ENCODE results near the gene NEMP2.

Gene NEMP2

DNA sequence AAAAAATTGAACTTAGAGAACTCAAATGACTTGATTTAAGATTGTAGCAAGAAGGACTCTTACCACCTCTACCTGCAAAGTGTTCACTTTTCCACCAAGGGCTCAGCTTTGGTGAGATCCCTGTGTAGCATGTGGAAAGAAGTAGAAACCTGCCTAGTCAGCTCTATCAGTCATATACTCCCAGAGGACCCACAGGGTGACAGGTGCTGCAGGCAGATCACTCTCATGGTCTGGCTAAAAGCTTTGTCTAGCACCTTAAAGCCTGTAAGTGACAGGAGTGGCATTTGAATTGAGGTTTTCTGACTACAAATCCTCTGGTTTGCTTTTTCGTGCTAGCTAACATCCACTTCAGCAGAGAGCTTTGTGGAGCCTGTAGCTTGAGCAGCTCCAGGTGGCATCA lies 18.7 kb upstream of the NEMP2 start:
- TF ChIP-seq, protein P1, sequence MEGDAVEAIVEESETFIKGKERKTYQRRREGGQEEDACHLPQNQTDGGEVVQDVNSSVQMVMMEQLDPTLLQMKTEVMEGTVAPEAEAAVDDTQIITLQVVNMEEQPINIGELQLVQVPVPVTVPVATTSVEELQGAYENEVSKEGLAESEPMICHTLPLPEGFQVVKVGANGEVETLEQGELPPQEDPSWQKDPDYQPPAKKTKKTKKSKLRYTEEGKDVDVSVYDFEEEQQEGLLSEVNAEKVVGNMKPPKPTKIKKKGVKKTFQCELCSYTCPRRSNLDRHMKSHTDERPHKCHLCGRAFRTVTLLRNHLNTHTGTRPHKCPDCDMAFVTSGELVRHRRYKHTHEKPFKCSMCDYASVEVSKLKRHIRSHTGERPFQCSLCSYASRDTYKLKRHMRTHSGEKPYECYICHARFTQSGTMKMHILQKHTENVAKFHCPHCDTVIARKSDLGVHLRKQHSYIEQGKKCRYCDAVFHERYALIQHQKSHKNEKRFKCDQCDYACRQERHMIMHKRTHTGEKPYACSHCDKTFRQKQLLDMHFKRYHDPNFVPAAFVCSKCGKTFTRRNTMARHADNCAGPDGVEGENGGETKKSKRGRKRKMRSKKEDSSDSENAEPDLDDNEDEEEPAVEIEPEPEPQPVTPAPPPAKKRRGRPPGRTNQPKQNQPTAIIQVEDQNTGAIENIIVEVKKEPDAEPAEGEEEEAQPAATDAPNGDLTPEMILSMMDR (IDR thresholded peaks at IDR 0.05; ENCODE audit: borderline replicate concordance, insufficient read depth, low read depth, low read length), result no peak
- no peak overlapping the region for H3K4me3 ChIP-seq (ENCODE audit: low read depth, low read length)

DNA sequence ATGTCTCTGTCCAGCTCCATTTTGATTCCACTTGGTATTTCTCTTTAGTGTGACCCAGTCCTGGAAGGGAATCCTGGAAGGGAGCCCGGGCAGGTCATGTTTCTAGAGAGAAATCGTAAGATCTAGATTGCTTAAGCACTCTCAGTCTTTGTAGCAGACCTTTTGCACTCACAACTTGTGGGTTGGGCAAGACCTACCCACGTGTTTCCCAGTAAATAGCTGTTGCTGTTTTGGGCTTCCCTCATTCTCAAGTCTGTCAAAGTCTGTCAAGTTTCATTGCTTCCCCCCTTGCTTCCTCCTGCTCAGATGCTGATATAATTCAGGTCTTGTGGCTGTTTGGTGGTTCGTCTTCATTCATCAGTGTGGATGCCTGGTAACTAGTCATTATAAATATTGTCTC lies 17.4 kb upstream of the NEMP2 start:
- H3K4me3 ChIP-seq (ENCODE audit: low read depth, low read length), result no peak overlapping the region
- TF ChIP-seq, protein P1 (IDR thresholded peaks at IDR 0.05; ENCODE audit: borderline replicate concordance, insufficient read depth, low read depth, low read length), result no peak

DNA sequence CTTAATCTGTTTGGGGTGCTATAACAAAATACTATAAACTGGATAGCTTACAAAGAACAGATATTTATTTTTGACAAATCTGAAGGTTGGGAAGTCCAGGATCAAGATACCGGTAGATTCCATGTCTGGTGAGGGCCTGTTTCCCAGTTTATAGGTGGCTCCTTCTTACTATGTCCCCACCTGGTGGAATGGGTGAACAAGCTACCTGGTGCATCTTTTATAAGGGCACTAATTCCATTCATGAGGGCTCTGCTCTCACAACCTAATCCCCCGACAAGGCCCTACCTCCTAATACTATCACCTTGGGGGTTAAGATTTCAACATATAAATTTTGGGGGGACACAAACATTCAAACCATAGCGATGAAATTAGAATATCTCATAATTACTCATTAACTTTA lies 15.6 kb upstream of the NEMP2 start:
- TF ChIP-seq, protein P1 (IDR thresholded peaks at IDR 0.05; ENCODE audit: borderline replicate concordance, insufficient read depth, low read depth, low read length), result no peak
- no peak overlapping the region for H3K4me3 ChIP-seq (ENCODE audit: low read depth, low read length)

DNA sequence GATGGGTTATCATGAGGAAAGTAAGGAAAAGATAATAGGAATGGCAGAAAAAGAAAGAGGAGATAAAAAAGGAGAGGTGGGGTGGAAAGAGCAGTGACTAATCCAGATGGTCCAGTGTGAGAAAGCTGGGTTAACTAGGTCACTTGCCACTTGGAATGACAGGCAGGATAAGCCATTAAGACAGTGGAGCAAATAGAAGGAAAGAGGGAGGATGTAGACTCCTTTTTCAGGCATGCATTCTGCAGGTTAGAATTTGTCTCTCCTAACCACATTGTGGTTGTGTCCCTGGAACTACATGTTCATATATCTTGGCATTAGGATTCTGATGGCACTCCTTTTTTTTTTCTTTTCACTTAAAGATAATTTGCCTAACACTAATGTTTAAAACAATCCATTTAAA lies 13.4 kb upstream of the NEMP2 start:
- TF ChIP-seq, protein P1 (IDR thresholded peaks at IDR 0.05; ENCODE audit: borderline replicate concordance, insufficient read depth, low read depth, low read length), result no peak
- no peak overlapping the region for H3K4me3 ChIP-seq (ENCODE audit: low read depth, low read length)

DNA sequence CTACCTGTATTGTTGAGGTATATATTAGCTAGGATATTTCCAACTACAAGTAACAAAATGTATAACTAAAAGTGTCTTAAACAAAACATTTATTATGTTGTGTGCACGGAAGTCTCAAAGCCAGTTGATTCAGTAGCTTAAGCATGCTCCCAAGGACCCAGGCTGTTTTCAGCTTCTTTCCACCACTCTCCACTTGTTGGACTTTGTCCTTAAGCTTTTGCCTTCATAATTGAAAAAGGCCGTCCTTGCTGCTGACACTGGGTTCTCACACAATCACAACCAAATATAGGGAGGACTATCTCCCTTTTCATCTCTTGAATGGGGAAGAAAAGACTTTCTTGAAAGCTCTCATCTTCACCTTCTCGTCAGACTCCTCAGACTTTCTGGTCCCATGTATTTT lies 12.2 kb upstream of the NEMP2 start:
- TF ChIP-seq, protein P1 (IDR thresholded peaks at IDR 0.05; ENCODE audit: borderline replicate concordance, insufficient read depth, low read depth, low read length), result no peak
- no peak overlapping the region for H3K4me3 ChIP-seq (ENCODE audit: low read depth, low read length)

DNA sequence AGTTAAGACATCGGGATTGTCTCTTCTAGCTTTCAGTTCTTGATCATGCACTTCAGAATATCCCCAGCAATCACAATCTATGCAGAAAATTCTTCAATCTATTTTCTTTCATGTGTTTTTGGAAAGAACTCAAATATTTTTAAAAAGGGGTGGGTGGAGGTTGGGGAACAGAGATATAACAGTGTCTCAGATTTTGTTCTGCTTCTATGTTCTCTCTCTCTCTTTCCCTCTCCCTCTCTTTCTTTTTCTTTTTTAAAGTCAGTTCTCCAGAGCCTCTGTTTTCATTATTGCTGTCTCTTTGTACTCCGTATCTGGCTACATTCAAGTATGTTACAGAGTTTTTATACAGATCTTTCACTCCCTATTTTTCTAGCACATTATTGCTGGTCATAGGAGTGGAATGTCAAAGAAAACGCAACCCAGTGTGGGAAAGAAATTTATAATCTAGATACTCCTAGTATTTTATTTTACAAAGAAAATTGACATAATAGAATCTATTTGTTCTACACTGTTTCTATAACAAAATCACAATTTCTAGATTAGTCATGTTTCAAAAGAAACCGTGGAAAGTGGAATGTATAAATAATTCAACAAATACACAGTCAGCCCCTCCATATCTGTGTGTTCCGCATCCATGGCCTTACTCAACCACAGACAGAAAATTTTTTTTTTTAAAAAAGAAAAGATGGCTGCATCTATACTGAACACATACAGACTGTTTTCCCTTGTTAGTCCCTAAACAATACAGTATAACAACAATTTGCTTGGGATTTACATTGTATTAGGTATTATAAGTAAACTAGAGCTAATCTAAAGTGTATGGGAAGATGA lies 11.2 kb upstream of the NEMP2 start:
- no peak overlapping the region for H3K4me3 ChIP-seq (ENCODE audit: low read depth, low read length)
- TF ChIP-seq, protein P1 (IDR thresholded peaks at IDR 0.05; ENCODE audit: borderline replicate concordance, insufficient read depth, low read depth, low read length), result no peak

DNA sequence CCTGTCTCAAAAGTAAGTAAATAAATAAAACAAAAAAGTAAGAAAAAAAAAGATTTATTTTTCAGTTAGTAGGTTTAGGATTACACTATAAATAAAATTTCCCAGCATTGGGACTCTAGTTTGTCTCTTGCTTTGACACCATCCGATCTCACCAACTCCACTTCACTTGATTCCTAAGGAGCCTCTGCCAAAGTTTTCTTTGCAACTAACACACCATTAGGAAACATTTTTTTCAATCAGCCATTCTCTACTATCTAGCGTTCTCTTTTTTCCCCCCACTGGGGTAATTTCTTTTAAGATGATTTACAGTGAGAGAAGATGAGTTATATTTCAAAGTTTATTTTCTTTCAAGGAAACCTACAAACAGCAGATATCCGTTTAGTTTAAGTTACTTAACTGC lies 10.6 kb upstream of the NEMP2 start:
- H3K4me3 ChIP-seq (ENCODE audit: low read depth, low read length), result no peak overlapping the region
- TF ChIP-seq, protein P1 (IDR thresholded peaks at IDR 0.05; ENCODE audit: borderline replicate concordance, insufficient read depth, low read depth, low read length), result no peak
